HT-29 (cell line): Measurements from ENCODE around the gene MBLAC1. TPM values are rescaled to one million over a fixed set of nuclear protein-coding genes. Genes with fewer than 3 reads are reported as not detected.
A peak's percentile ranks its signal among the peaks of the same experiment; 100 is the strongest.
"Not testable (repeated sequence)": the region's sequence is repeated elsewhere in the genome, so short reads cannot be mapped to it uniquely, and the experiment has no call there.

Experiments used
- DNase-seq: peaks from one replicate; pipeline ENCODE4 v3.0.0-alpha.2; 2015; ENCODE audit warnings: low spot score
- total RNA-seq: library from RNA; depleted of rRNA; stranded (reverse); fragments of >200 nt; shearing (Covaris generic); gene quantifications from 2 replicates; pipeline ENCODE4 v1.2.3, GENCODE V29; 2014

The MBLAC1 gene
- total RNA-seq, 1 experiment from 2014 or later: 1.3 TPM

- no peak for DNase-seq
Measured at GRCh38 chr7:100122067-100122466, 4.7 kb upstream of the MBLAC1 start.

- DNase-seq: no peak
Measured at GRCh38 chr7:100122568-100122967, 4.2 kb upstream of the MBLAC1 start.

- peak; percentile 26 for DNase-seq
Measured at GRCh38 chr7:100124301-100125230, 2.2 kb upstream of the MBLAC1 start.

GRCh38 chr7:100126239-100126930, 382 bp upstream of the MBLAC1 start:
- DNase-seq: no peak

- peak; percentile 22 for DNase-seq
Measured at GRCh38 chr7:100127866-100128636, 1.3 kb downstream of the MBLAC1 start.

- no peak for DNase-seq
Measured at GRCh38 chr7:100128637-100128963, 1.8 kb downstream of the MBLAC1 start.

- not testable (repeated sequence) for DNase-seq
Measured at GRCh38 chr7:100130220-100130607, 3.4 kb downstream of the MBLAC1 start.

- peak; percentile 81 for DNase-seq
Measured at GRCh38 chr7:100130608-100131453, 4.1 kb downstream of the MBLAC1 start.

GRCh38 chr7:100132126-100132525, 5.4 kb downstream of the MBLAC1 start:
- DNase-seq: no peak

GRCh38 chr7:100132697-100133151, 6.0 kb downstream of the MBLAC1 start:
- peak; percentile 85 for DNase-seq

- DNase-seq: no peak
Measured at GRCh38 chr7:100137851-100138760, 11.3 kb downstream of the MBLAC1 start.

GRCh38 chr7:100141555-100141949, 14.8 kb downstream of the MBLAC1 start:
- no peak for DNase-seq

GRCh38 chr7:100142461-100142860, 15.7 kb downstream of the MBLAC1 start:
- DNase-seq: no peak

- DNase-seq: not testable (repeated sequence)
Measured at GRCh38 chr7:100146350-100146749, 19.6 kb downstream of the MBLAC1 start.

GRCh38 chr7:100147278-100147677, 20.5 kb downstream of the MBLAC1 start:
- no peak for DNase-seq

GRCh38 chr7:100148225-100148558, 21.4 kb downstream of the MBLAC1 start:
- DNase-seq: no peak

GRCh38 chr7:100148559-100149328, 22.0 kb downstream of the MBLAC1 start, which contains the start of gene LAMTOR4:
TSS of gene LAMTOR4 (plus strand) at chr7:100148918. CDS start at chr7:100148973, 55 bp downstream.
- peak; percentile 100 for DNase-seq

- no peak for DNase-seq
Measured at GRCh38 chr7:100152404-100152803, 25.6 kb downstream of the MBLAC1 start.
